Jurkat, Clone E6-1 (cell line): ENCODE data around the gene XRCC6. TPM values are rescaled to one million over a fixed set of nuclear protein-coding genes. Genes with fewer than 3 reads are reported as not detected.
"Not testable (repeated sequence)": the region's sequence is repeated elsewhere in the genome, so short reads cannot be mapped to it uniquely, and the experiment has no call there.

Experiments
- DNase-seq: peaks from one replicate; pipeline ENCODE4 v3.0.0-alpha.2; 2011; ENCODE audit warnings: low read depth, low spot score
- H3K4me3 ChIP-seq: 2 replicates; pipeline ENCODE4 v1.5.1; 2011; ENCODE audit warnings: mild to moderate bottlenecking, low read length, control low read depth, moderate library complexity
- polyA plus RNA-seq: library from polyadenylated mRNA; unstranded; fragments of >200 nt; gene quantifications from one replicate; pipeline ENCODE4 v1.2.1, GENCODE V29; 2012; ENCODE audit warnings: missing spikeins; ENCODE audit not compliant: insufficient read length, insufficient read depth

Gene XRCC6
- polyA plus RNA-seq, result 864 TPM

DNA sequence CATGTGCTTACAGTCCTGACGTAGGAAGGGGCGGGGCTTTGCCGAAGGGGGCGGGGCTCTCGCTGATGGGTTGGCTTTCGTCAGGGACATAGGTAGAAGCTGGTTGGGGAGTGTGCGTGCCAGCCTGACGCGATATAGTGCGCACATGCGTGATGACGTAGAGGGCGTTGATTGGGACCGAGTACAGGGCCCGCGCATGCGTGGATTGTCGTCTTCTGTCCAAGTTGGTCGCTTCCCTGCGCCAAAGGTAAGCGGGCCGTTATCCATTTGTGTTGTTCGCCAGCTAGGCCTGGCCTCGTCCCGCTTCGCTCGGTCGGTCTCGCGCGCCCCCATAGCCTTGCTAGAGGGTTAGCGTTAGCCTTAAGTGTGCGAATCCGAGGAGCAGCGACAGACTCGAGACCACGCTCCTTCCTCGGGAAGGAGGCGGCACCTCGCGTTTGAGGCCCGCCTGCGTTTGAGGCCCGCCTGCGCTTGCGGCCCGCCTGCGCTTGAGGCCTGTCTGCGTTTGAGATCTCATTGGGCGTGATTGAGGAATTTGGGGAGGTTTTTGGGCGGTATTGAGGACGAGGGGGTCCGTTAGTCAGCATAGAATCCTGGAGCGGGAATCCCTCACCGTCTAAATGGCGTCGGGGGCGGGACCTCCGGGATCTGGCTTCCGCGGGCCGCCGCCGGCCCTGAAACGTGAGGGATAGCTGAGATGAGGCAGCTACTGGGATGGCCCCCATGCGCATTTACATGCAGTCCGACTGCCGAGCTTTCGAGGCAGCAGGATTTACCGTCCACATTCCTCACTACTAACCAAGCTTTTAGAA is at the start of gene XRCC6:
TSS of gene XRCC6 (plus strand) at position 197 of the 812 bp plus-strand sequence. CDS start 710 bp downstream, outside the sequence.
- peak within 1 kb of the TSS; percentile 96 for H3K4me3 ChIP-seq
- peak; percentile 100 for DNase-seq

DNA sequence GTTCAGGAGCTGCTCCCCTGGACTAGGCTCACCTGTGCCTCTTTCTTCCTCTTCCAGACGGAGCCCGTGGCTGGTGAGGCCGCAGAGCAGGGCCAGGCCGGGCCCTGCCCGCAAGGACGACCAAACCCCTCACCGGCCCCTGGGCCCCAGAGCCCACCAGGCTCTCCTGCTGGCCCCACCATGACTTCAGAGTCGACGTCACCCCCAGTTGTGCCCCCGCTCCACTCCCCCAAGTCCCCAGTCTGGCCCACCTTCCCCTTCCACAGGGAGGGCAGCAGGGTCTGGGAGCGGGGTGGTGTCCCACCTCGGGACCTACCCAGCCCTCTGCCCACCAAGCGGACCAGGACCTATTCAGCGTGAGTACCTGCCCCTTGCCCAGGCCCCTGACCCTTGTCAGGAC is 49.3 kb upstream of the XRCC6 start:
- DNase-seq, result no peak

GRCh38 chr22:41572305-41572704 is 48.8 kb upstream of the XRCC6 start:
- DNase-seq, H3K4me3 ChIP-seq: not testable (repeated sequence)

More for the DNA sequence above, 49.3 kb upstream of the XRCC6 start:
- no peak overlapping the region for H3K4me3 ChIP-seq

- no peak overlapping the region for H3K4me3 ChIP-seq
- DNase-seq, result no peak
These were observed 47.4 kb upstream of the XRCC6 start for GRCh38 chr22:41573677-41574076.

GRCh38 chr22:41574847-41575381 is 46.2 kb upstream of the XRCC6 start:
- no peak overlapping the region for H3K4me3 ChIP-seq
- DNase-seq, result no peak

- no peak overlapping the region for H3K4me3 ChIP-seq
- no peak for DNase-seq
These were observed 45.6 kb upstream of the XRCC6 start for GRCh38 chr22:41575533-41575932.

GRCh38 chr22:41576877-41577276 is 44.2 kb upstream of the XRCC6 start:
- H3K4me3 ChIP-seq, result no peak overlapping the region
- DNase-seq, result peak; percentile 52

GRCh38 chr22:41578114-41578513 is 43.0 kb upstream of the XRCC6 start:
- H3K4me3 ChIP-seq, result no peak overlapping the region
- no peak for DNase-seq

DNA sequence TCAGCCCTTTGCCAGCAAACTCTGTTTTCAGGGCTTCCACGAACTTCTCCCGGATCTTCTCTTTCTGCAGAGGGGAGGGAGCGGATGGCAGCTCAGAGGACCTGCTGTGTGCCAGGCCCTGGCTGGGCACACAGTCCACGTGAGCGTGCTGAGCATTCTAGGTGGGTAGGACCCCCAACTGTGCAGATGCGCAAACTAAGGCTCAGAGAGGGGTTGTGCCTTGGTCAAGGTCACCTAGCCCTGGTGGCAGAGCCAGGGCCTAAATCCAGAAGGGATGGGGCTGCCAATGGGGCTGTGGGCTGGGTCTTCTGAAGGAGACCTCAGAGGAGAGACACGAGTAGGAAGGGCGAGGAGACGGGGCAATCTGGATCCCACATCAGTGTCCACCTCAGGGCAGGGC is 42.3 kb upstream of the XRCC6 start:
- no peak for DNase-seq
- no peak overlapping the region for H3K4me3 ChIP-seq

- no peak overlapping the region for H3K4me3 ChIP-seq
- no peak for DNase-seq
These were observed 41.6 kb upstream of the XRCC6 start for GRCh38 chr22:41579297-41579996.

DNA sequence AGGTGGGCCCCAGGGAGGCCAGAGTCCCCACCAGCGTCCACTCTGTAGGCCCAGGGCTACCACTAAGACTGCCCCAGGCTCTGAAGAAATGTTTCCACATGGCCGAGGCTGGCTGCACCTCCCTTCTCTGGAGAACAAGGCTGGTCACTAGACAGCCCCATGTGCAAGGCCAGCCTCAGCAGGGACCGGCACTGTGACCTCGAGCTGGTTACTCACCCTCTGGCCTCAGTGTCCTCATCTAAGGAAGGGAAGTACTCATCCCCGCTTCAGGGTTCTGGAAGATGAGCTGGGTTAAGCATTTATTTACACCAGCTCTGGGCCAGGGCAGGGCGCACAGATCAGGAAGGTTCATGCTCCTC is 41.1 kb upstream of the XRCC6 start:
- H3K4me3 ChIP-seq, result no peak overlapping the region
- DNase-seq, result no peak

GRCh38 chr22:41582694-41583093 is 38.4 kb upstream of the XRCC6 start:
- no peak overlapping the region for H3K4me3 ChIP-seq
- DNase-seq, result no peak

DNA sequence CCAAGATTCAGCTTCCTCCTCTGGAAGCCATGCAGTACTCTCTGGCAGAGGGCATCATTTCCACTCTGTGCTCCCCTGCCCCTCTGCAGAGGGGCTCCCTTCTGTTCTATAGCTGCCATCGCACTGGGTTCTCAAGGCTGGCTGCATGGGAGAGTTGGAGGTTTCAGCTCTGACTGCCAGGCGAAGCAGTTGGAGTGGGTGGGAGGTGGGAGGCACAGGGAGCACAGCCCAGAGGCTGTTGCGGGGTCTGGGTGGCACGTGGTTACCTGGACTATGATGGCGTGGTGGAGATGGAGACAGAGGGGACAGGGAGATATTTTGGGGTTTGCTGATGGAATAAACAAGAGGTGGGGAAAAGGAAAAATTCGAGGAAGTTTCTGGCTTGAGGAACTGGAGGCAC is 36.2 kb upstream of the XRCC6 start:
- H3K4me3 ChIP-seq, result no peak overlapping the region
- no peak for DNase-seq

DNA sequence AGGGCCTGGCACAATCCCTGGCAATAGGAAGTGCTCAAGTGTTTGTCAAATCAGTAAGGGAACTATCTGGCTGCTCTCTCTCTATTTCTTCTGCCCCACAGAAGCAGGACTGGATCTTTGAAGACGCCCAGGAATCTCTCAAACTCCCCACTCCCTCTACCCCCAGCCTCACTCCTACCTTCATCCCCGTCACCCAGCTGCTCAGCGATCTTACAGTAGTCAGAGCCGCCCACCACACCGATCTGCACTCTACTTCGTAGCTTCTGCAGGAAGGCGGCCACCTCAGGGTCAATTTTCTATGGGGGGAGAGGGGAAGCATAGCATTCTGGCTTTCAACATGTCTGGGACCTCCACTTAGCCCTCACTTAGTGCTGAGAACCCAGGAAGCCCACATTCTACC is 35.2 kb upstream of the XRCC6 start:
- DNase-seq, result no peak
- no peak overlapping the region for H3K4me3 ChIP-seq

DNA sequence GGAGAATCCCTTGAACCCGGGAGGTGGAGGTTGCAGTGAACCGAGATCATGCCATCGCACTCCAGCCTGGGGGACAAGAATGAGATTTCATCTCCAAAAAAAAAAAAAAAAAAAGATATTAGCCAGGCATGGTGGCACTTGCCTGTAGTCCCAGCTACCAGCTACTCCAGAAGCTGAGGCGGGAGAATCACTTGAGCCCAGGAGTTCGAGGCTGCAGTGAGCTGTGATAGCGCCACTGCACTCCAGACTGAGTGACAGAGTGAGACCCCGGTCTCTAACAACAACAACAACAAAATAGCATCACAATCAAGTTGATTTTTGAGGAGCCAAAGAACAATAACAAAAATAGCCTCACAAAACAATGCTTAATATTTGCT is 33.8 kb upstream of the XRCC6 start:
- H3K4me3 ChIP-seq, result no peak overlapping the region
- DNase-seq, result no peak

DNA sequence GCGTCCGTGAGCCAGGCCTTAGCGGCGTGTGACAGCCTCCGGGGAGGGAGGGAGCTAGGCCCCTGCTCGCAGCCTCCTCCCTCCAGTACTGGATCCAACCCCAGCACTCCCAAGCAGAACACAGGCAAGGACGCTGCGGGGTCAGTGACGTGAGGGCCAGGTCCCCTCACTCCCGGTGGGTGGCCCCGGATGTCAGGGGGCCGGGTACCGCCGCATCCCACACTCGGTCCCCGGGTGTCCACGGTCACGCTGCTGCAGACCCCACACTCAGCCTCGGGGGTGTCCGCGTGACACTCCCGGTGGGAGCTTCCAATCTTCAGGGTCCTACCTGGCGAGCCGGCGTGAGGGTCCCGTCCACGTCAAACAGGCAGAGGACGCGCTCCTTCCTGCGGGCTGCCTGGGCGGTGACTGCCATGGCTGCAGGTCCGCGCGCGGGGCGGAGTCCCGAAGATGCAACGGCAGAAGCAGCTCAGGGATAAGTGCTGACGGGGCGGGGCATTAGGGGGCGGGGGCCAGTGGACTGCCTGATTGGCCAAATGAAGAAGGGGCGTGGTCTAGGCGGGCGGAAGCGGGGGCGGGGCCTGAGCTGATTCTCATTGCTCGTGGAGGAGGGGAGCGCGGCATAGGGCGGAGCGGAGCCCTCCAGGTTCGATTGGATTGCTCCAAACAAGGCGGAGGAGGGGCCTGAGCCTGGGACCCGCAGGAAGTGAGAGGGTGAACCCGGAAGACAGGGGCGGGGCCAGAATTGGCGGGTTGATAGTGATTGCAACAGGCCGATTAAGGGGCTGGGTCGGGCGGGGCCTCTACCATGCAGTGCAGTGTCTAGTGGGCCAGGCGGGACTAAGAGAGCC is 31.5 kb upstream of the XRCC6 start, which contains the start of gene PMM1:
TSS of gene PMM1 (minus strand) at position 450 of the 851 bp plus-strand sequence. CDS start at position 415, 35 bp downstream.
- DNase-seq, result peak; percentile 99

DNA sequence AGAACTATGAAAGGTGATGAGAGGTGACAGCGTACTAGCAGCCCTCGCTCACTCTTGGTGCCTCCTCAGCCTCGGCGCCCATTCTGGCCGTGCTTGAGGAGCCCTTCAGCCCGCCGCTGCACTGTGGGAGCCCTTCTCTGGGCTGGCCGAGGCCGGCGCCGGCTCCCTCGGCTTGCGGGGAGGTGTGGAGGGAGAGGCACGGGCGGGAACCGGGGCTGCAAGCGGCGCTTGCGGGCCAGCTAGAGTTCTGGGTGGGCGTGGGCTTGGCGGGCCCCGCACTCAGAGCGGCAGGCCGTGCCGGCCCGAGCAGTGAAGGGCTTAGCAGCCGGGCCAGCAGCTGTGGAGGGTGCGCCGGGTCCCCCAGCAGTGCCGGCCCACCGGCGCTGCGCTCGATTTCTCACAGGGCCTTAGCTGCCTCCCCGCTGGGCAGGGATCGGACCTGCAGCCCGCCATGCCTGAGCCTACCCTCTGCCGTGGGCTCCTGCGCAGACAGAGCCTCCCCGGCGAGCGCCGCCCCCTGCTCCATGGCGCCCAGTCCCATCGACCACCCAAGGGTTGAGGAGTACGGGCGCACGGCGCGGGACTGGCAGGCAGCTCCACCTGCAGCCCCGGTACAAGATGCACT is 27.6 kb upstream of the XRCC6 start:
- H3K4me3 ChIP-seq, DNase-seq: not testable (repeated sequence)

More for the DNA sequence above, 31.5 kb upstream of the XRCC6 start, which contains the start of gene PMM1:
- H3K4me3 ChIP-seq, result peak within 1 kb of the TSS; percentile 85

GRCh38 chr22:41595703-41596102 is 25.4 kb upstream of the XRCC6 start:
- DNase-seq, result no peak

More at GRCh38 chr22:41595703-41596102, 25.4 kb upstream of the XRCC6 start:
- no peak overlapping the region for H3K4me3 ChIP-seq
